WERI-Rb-1 (cell line): Measurements from ENCODE around the gene MRPL19.

Source experiments
- DNase-seq: peaks from one replicate; pipeline ENCODE4 v3.0.0-alpha.2; 2020
- H3K27ac ChIP-seq: fragments of 250-450 bp; sonication (Bioruptor Pico); 2 replicates; pipeline ENCODE4 v1.5.1; 2020; ENCODE audit warnings: mild to moderate bottlenecking, moderate library complexity
- H3K27me3 ChIP-seq: fragments of 250-450 bp; sonication (Bioruptor Pico); 2 replicates; pipeline ENCODE4 v1.5.1; 2021; ENCODE audit warnings: mild to moderate bottlenecking, low read depth, moderate library complexity; ENCODE audit not compliant: insufficient read depth, severe bottlenecking
- H3K36me3 ChIP-seq: fragments of 250-450 bp; sonication (Bioruptor Pico); 2 replicates; pipeline ENCODE4 v1.5.1; 2020; ENCODE audit warnings: mild to moderate bottlenecking, moderate library complexity
- H3K4me3 ChIP-seq: 2 replicates; pipeline ENCODE4 v1.5.1; 2011; ENCODE audit warnings: low read depth, mild to moderate bottlenecking, control low read depth, low read length
- H3K9me3 ChIP-seq: fragments of 250-450 bp; sonication (Bioruptor Pico); 2 replicates; pipeline ENCODE4 v1.5.1; 2021; ENCODE audit warnings: mild to moderate bottlenecking, moderate library complexity; ENCODE audit not compliant: severe bottlenecking
- CTCF ChIP-seq: IDR thresholded peaks from 2 replicates; pipeline ENCODE4 v1.5.1; 2011; ENCODE audit warnings: low read depth, mild to moderate bottlenecking, control low read depth, inconsistent platforms, low read length

MRPL19 gene

DNA sequence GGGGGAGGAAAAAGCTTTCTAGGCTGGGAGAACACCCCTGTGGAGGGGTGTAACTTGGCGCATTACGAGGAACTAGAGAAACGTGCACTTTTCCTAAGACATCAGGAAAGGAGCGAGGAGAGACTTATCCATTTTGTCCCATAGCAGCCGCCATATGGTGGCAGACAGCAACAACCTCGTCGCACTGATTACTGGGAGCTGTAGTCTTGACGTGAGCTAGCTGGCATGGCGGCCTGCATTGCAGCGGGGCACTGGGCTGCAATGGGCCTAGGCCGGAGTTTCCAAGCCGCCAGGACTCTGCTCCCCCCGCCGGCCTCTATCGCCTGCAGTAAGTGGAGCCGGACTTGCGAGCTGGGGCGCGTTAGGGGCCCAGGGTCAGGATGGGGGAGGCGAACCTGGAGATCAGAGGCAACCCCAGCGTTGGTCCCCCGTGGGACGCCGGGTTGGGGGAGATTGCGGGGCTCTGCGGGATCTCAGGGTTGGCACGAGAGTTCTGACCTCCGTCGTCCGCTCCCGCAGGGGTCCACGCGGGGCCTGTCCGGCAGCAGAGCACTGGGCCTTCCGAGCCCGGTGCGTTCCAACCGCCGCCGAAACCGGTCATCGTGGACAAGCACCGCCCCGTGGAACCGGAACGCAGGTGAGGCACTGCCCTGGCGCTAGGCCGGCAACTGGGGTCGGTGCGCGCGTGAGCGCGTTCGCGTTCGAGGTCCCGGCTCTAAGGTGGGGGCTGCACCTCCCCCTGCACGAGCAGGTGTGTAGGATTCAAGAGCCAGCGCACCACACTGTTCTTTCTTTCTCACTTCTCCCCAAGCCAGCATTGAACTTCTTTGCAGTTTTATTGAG, at the start of gene MRPL19:
MRPL19 (plus strand) TSS at position 201 of the 843 bp plus-strand sequence; CDS start at position 226, 25 bp downstream.
- peak within 1 kb of the TSS; percentile 85 for H3K27ac ChIP-seq

DNA sequence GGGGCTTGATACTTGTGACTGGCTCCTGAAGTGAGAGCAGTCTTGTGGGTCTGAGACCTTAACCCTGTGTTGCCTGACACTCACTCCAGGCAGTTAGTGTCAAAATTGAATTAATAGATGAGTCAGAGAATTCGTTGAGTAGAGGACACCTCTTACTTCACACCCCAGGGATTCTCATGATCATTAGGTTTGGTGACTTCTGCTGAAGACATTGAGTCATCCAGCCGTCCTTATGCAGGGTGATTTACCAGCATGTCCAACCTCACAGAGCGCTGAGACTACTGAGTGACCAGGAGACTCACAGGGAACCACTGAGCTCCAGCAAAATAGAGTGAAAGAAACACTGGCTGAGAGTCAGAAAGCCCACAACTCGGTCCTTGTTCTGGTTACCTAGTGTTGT, 49.8 kb upstream of the MRPL19 start:
- no peak for TF ChIP-seq CTCF
- Histone ChIP-seq H3K36me3 (no peaks in the 10 kb centered on the region), H3K9me3 (no peaks in the 10 kb centered on the region), H3K27me3 (peaks cover 11% of the 10 kb centered on the region), H3K4me3 (no peak overlapping the region), H3K27ac (no peak overlapping the region)
- no peak for DNase-seq

More for the DNA sequence above, at the start of gene MRPL19:
- peak within 1 kb of the TSS; percentile 93 for H3K4me3 ChIP-seq
- peak; percentile 95 for DNase-seq
- H3K36me3 ChIP-seq = peaks cover 38% of the 10 kb centered on the region
- no peak for TF ChIP-seq CTCF
- no peaks in the 10 kb centered on the region for H3K27me3 ChIP-seq
- no peaks in the 10 kb centered on the region for H3K9me3 ChIP-seq

DNA sequence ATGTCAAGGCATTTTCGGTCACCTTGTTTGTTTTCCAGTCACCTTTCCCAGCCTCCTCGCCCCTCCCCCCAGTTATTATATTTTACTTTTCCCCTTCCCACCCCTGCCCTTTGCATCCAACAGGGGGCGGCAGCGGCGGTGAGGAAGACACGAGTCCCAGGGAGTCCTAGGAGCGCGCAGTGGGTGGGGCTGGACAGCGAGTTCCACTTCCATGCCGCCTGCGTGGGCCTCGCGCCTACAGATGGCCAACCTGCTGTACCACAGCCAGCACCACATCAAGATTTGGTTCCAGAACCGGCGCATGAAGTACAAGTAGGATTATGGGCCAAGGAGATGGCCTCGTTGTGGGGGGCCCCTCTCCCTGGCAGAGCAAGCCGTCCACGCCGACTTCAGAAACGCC, 48.6 kb upstream of the MRPL19 start:
- Histone ChIP-seq H3K27me3 (peaks cover 23% of the 10 kb centered on the region), H3K36me3 (no peaks in the 10 kb centered on the region), H3K4me3 (no peak overlapping the region), H3K27ac (no peak overlapping the region), H3K9me3 (no peaks in the 10 kb centered on the region)
- TF ChIP-seq CTCF = no peak
- DNase-seq = no peak

DNA sequence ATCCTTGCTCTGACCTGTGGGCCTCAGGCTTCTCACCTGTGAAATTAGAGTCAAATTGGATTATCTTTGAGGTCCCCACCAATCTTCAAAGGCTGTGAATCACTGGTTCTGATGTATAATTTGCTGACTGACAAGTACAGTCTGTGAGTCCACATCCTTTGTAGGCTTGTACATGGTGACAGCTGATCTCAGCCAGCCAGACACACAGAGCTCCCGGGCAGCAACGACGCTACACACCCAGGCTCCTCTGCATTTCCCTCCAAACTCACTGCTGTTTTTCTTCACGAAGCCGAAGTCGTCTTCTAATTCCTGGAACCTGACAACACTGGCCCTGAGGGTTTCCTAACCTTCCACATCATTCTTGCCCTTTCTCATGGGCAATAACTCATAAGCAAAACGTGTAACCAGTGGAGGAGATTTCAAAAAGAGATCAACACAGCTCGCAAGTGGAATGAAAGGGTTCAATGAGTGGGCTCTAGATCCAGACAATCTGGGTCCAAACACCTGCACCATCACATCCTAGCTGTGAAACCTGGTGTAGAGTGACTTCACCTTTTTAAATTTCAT, 47.9 kb upstream of the MRPL19 start:
- no peak for TF ChIP-seq CTCF
- no peak for DNase-seq

DNA sequence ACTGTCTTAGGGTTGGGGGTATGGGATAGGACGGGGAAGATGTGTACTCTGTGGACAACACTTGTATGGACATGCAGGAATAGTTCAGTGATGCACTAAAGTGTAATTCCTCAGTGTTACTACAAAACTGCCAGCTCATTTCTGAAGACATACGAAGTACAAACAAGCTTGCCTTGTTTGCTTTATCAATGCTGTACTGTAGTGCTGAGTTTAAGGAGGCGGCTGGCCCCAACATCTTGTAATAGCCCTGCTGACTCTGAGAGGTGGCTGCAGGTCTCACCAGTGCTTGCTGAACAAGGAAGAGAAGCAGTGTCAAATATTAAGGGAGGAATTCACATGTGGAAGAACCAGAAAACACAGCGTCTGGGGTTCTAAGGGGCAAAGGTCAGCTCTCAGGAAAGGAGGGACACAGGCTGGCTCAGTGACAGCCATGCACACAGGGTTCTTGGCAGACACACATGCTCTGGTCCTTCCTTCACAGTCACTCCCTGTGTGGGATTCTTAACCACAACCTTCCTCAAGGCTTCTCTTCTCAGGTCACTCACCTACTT, 46.0 kb upstream of the MRPL19 start:
- Histone ChIP-seq H3K27ac (no peak overlapping the region), H3K9me3 (no peaks in the 10 kb centered on the region), H3K27me3 (peaks cover 41% of the 10 kb centered on the region), H3K4me3 (no peak overlapping the region), H3K36me3 (no peaks in the 10 kb centered on the region)
- no peak for TF ChIP-seq CTCF
- DNase-seq = no peak

More for the DNA sequence above, 47.9 kb upstream of the MRPL19 start:
- Histone ChIP-seq H3K27ac (no peak overlapping the region), H3K36me3 (no peaks in the 10 kb centered on the region), H3K27me3 (peaks cover 28% of the 10 kb centered on the region), H3K4me3 (no peak overlapping the region), H3K9me3 (no peaks in the 10 kb centered on the region)
